ENCODE results near the gene PRDM16.

DNA sequence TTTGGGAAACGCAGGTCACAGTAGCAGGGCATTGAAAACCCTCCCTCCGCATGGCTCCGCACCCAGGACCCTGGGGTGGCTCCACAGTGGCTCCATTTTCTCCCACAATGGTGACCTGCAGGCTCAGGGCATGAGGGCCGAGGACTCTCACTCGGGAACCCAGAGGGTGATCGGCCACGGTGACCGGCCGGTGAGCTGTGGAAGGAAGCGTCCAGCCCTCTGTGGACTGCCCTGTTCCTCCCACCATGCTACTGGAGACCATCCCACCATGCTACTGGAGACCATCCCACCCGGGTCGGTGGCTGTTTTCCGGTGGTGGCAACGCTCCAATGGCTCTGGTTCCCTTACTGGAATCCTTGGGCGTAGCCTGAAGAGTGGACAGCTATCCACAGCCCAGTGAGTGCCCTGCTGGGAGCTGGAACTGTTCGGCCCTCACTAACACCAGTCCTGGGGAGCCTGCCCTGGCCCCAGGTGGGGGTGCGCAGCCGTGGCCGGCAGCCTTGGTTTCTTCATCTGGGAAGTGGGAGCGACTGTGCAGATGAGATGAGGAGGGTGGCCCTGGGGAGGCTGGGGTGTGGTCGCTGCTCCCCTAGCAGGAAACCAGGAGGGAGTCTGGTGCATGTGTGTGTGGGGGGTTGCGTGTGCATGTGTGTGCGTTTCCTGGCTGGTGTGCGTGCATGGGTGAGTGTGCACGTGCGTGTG, 59.6 kb downstream of the PRDM16 start:
- no peak for TF ChIP-seq CERS6 (CRISPR knock-in tag; IDR thresholded peaks at IDR 0.05)
- no peak for TF ChIP-seq CTCF (CRISPR knock-in tag; IDR thresholded peaks at IDR 0.05)
- TF ChIP-seq, protein P1, sequence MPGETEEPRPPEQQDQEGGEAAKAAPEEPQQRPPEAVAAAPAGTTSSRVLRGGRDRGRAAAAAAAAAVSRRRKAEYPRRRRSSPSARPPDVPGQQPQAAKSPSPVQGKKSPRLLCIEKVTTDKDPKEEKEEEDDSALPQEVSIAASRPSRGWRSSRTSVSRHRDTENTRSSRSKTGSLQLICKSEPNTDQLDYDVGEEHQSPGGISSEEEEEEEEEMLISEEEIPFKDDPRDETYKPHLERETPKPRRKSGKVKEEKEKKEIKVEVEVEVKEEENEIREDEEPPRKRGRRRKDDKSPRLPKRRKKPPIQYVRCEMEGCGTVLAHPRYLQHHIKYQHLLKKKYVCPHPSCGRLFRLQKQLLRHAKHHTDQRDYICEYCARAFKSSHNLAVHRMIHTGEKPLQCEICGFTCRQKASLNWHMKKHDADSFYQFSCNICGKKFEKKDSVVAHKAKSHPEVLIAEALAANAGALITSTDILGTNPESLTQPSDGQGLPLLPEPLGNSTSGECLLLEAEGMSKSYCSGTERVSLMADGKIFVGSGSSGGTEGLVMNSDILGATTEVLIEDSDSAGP (CRISPR knock-in tag; IDR thresholded peaks at IDR 0.05; ENCODE audit: borderline replicate concordance): no peak
- no peak for TF ChIP-seq ZFP37 (CRISPR knock-in tag; IDR thresholded peaks at IDR 0.05; ENCODE audit: borderline replicate concordance)
- no peak for TF ChIP-seq ZNF317 (CRISPR knock-in tag; IDR thresholded peaks at IDR 0.05)
- TF ChIP-seq GTF2F1 (IDR thresholded peaks at IDR 0.05; ENCODE audit: low read length): no peak
- TF ChIP-seq RAD21 (CRISPR knock-in tag; IDR thresholded peaks at IDR 0.05): no peak
- no peak for TF ChIP-seq HMG20A (CRISPR knock-in tag; IDR thresholded peaks at IDR 0.05; ENCODE audit: borderline replicate concordance)
- TF ChIP-seq EZH2 (conservative IDR thresholded peaks at IDR 0.05; ENCODE audit: low read depth, low read length): no peak
- TF ChIP-seq KDM1A (CRISPR knock-in tag; IDR thresholded peaks at IDR 0.05): no peak
